Muscle layer of duodenum (tissue), 2 donors: ENCODE measurements around the gene SLC19A1.

Experiments
- H3K27ac ChIP-seq: one replicate; pipeline ENCODE4 v1.7.0; 2013; ENCODE audit warnings: mild to moderate bottlenecking, low read length
- H3K27me3 ChIP-seq: one replicate; pipeline ENCODE4 v1.7.0; 2013; ENCODE audit warnings: low read depth, mild to moderate bottlenecking, control low read depth, low read length
- H3K36me3 ChIP-seq, 2 donors: one replicate each; pipeline ENCODE4 v1.7.0; 2013; ENCODE audit warnings: low read length in 2 of 2, control low read depth in 1 of 2, mild to moderate bottlenecking in 1 of 2; ENCODE audit not compliant: insufficient read depth in 2 of 2, control insufficient read depth in 1 of 2
- H3K4me1 ChIP-seq, 2 donors: one replicate each; pipeline ENCODE4 v1.7.0; 2013; ENCODE audit warnings: low read length in 2 of 2, mild to moderate bottlenecking in 2 of 2, control low read depth in 1 of 2, moderate library complexity in 1 of 2; ENCODE audit not compliant: insufficient read depth in 2 of 2, control insufficient read depth in 1 of 2
- H3K4me3 ChIP-seq, 2 donors: one replicate each; pipeline ENCODE4 v1.7.0; 2013; ENCODE audit warnings: low read length in 2 of 2, low read depth in 1 of 2, mild to moderate bottlenecking in 1 of 2
- H3K9me3 ChIP-seq, 2 donors: one replicate each; pipeline ENCODE4 v1.7.0; 2013; ENCODE audit warnings: low read length in 2 of 2, control low read depth in 1 of 2, mild to moderate bottlenecking in 1 of 2; ENCODE audit not compliant: control insufficient read depth in 1 of 2
- donor health status: healthy.

Gene SLC19A1

GRCh38 chr21:45555251-45555556 lies 13.0 kb upstream of the SLC19A1 start:
- H3K4me1 ChIP-seq, result peaks cover 1 to 3% of the 10 kb centered on the region in 2 donors
- H3K9me3 ChIP-seq, result no peaks in the 10 kb centered on the region
- peak overlapping the region in 1 of 2 donors; percentile 52 for H3K4me3 ChIP-seq
- H3K27me3 ChIP-seq, result no peaks in the 10 kb centered on the region
- no peaks in the 10 kb centered on the region for H3K36me3 ChIP-seq
- H3K27ac ChIP-seq, result no peak overlapping the region

- peaks cover 3% of the 10 kb centered on the region in 2 donors for H3K4me1 ChIP-seq
- peak overlapping the region; percentile 79 to 87 for H3K4me3 ChIP-seq
Measured at GRCh38 chr21:45554477-45555175, 12.4 kb upstream of the SLC19A1 start.

GRCh38 chr21:45552696-45553391 lies 10.6 kb upstream of the SLC19A1 start:
- H3K36me3 ChIP-seq, result no peaks in the 10 kb centered on the region
- no peaks in the 10 kb centered on the region for H3K9me3 ChIP-seq
- no peaks in the 10 kb centered on the region for H3K27me3 ChIP-seq
- H3K4me3 ChIP-seq, result no peak overlapping the region
- peaks cover 3% of the 10 kb centered on the region in 2 donors for H3K4me1 ChIP-seq
- H3K27ac ChIP-seq, result no peak overlapping the region

More at GRCh38 chr21:45554477-45555175, 12.4 kb upstream of the SLC19A1 start:
- Histone ChIP-seq H3K36me3 (no peaks in the 10 kb centered on the region), H3K27ac (peak overlapping the region; percentile 82), H3K27me3 (no peaks in the 10 kb centered on the region), H3K9me3 (no peaks in the 10 kb centered on the region)

- Histone ChIP-seq H3K9me3 (no peaks in the 10 kb centered on the region), H3K27me3 (no peaks in the 10 kb centered on the region), H3K27ac (peak overlapping the region; percentile 65), H3K4me1 (peaks cover 3% of the 10 kb centered on the region in 2 donors), H3K36me3 (no peaks in the 10 kb centered on the region), H3K4me3 (no peak overlapping the region)
Measured at GRCh38 chr21:45551783-45552695, 9.8 kb upstream of the SLC19A1 start.

- Histone ChIP-seq H3K36me3 (no peaks in the 10 kb centered on the region), H3K4me3 (no peak overlapping the region), H3K27ac (peak overlapping the region; percentile 65), H3K4me1 (peaks cover 3% of the 10 kb centered on the region in 2 donors), H3K27me3 (no peaks in the 10 kb centered on the region), H3K9me3 (no peaks in the 10 kb centered on the region)
Measured at GRCh38 chr21:45551316-45551715, 9.1 kb upstream of the SLC19A1 start.

- Histone ChIP-seq H3K4me1 (peaks cover 3% of the 10 kb centered on the region in 2 donors), H3K36me3 (no peaks in the 10 kb centered on the region), H3K27me3 (no peaks in the 10 kb centered on the region), H3K27ac (peak overlapping the region; percentile 65), H3K9me3 (no peaks in the 10 kb centered on the region), H3K4me3 (no peak overlapping the region)
Measured at GRCh38 chr21:45550522-45551210, 8.4 kb upstream of the SLC19A1 start.

GRCh38 chr21:45549626-45550463 lies 7.6 kb upstream of the SLC19A1 start:
- no peaks in the 10 kb centered on the region for H3K27me3 ChIP-seq
- no peaks in the 10 kb centered on the region for H3K9me3 ChIP-seq
- no peaks in the 10 kb centered on the region for H3K36me3 ChIP-seq
- no peak overlapping the region for H3K4me3 ChIP-seq
- peaks cover 3% of the 10 kb centered on the region in 2 donors for H3K4me1 ChIP-seq
- peak overlapping the region; percentile 39 for H3K27ac ChIP-seq

GRCh38 chr21:45548711-45549491 lies 6.7 kb upstream of the SLC19A1 start:
- H3K4me3 ChIP-seq, result no peak overlapping the region
- no peaks in the 10 kb centered on the region for H3K27me3 ChIP-seq
- peaks cover 3% of the 10 kb centered on the region in 2 donors for H3K4me1 ChIP-seq
- H3K9me3 ChIP-seq, result no peaks in the 10 kb centered on the region
- H3K36me3 ChIP-seq, result no peaks in the 10 kb centered on the region
- H3K27ac ChIP-seq, result no peak overlapping the region

GRCh38 chr21:45547545-45547900 lies 5.3 kb upstream of the SLC19A1 start:
- Histone ChIP-seq H3K27me3 (no peaks in the 10 kb centered on the region), H3K9me3 (no peaks in the 10 kb centered on the region), H3K36me3 (no peaks in the 10 kb centered on the region), H3K4me3 (no peak overlapping the region), H3K4me1 (peaks cover 3 to 9% of the 10 kb centered on the region in 2 donors), H3K27ac (no peak overlapping the region)
